ENCODE measurements around the gene RABEP2.
"Not testable (repeated sequence)": the region's sequence is repeated elsewhere in the genome, so short reads cannot be mapped to it uniquely, and the experiment has no call there.

RABEP2 gene, protein sequence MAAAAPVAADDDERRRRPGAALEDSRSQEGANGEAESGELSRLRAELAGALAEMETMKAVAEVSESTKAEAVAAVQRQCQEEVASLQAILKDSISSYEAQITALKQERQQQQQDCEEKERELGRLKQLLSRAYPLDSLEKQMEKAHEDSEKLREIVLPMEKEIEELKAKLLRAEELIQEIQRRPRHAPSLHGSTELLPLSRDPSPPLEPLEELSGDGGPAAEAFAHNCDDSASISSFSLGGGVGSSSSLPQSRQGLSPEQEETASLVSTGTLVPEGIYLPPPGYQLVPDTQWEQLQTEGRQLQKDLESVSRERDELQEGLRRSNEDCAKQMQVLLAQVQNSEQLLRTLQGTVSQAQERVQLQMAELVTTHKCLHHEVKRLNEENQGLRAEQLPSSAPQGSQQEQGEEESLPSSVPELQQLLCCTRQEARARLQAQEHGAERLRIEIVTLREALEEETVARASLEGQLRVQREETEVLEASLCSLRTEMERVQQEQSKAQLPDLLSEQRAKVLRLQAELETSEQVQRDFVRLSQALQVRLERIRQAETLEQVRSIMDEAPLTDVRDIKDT

DNA sequence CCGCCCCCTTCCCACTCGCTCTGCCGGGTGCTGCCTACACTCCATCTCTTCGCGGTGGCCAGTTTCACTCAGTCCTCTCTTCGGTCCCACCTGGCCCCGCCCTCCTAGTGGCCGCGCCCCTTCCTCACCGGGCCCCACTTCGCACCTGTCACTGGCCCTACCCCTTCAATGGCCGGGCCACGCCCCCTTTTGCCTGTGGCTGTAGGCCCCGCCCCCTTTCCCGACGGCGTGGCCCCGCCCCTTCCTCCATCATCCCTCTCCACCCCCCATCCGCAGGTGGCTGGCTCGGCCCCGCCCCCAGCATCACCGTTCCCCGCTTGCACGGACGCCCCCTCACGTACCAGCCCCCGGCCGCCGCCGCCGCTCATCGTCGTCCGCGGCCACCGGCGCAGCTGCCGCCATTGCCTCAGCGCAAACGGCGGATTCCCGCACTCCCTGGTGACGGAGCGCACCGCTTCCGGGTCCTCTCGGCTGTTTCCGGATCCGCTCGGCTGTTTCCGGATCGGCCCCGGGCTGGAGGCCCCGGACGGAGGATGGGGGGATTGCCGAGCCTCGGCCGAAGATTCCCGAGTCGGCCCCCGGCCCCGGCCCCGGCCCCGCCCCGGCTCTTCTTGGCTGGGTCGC is at the start of gene RABEP2:
Gene RABEP2, minus strand, starts transcription at position 477 of the 624 bp plus-strand sequence. Its CDS starts 75 bp downstream, at position 402.
- peak; percentile 82 for DNase-seq

DNA sequence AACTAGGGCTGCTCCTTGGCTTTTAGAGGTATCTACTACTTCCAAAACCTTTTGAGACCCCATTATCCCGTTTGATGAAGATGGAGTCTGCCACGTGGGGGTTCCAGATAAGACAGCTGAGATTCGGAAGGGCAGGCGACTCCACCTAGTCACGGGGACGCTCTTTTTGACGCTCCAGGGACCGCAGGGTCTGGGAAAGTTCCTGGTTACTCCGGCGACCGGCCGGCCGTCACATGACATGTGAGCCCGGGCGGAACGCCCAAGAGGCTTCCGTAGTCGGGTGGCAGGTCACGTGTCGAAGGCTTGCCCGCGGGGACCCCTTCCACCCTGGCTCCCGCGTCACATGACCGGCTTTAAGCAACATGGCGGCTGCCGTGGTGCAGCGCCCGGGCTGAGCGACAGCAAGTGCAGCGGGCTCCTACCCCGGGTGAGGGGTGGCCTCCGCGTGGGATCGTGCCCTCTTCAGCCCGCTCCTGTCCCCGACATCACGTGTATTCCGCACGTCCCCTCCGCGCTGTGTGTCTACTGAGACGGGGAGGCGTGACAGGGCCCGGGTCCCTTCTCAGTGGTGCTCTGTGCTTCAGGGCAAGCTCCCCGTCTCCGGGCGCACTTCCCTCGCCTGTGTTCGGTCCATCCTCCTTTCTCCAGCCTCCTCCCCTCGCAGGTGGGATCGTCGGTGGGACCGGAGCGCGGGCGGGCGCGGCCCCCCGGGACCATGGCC is 49.6 kb upstream of the RABEP2 start, which contains the start of gene SPNS1:
Gene SPNS1, plus strand, starts transcription at position 342 of the 721 bp plus-strand sequence. Its CDS starts 374 bp downstream, at position 716.
- peak; percentile 97 for DNase-seq

DNA sequence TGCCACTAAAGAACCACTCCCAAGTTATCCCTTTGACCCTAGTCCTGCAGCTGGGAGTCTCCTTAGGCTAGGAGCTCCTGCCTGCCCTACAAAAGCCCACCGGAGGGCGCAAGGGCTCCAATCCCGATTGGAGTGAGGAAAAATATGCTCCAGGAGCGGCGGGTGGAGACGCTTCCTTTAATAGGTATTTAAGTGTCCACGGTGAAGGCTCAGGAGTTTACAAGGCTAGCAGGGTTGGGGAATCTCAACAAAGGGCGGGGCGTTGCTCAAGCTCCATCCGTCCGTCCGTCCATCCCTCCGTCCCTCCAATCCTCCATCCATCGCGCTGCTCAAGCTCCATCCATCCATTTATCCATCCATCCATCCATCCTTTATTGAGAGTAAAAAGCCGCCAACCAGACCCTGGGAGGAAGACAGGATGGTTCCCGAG is 49.0 kb upstream of the RABEP2 start:
- peak; percentile 63 for DNase-seq

DNA sequence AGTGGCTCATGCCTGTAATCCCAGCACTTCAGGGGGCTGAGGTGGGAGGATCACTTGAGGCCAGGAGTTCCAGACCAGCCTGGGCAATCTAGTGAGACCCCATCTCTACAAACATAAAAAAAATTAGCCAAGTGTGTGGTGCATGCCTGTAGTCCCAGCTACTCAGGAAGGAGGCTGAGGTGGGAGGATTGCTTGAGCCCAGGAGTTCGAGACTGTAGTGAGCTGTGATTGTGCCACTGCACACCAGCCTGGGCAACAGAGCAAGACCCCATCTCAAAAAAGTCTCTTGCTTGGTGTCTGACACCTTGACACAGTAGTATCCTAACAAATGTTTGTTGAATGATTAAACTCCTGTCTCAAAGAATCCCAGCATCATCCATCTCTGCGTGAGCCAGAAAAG is 44.7 kb upstream of the RABEP2 start:
- not testable (repeated sequence) for DNase-seq

DNA sequence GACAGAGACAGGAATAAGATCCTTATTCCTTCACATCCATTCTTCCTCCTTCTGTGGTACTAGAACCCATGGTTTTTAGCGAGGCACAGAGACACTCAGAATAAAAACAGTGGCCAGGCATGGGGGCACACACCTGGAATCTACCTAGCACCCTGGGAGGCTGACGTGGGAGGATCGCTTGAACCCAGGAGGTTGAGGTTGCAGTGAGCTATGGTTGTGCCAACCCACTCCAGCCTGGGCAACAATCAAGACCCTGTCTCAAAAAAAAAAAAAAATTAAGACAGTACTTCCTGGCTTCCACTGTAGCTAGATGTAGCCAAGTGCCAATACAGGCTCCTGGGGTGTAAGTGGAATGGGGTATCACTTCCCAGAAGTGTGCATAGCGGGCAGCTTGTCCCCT is 42.1 kb upstream of the RABEP2 start:
- no peak for DNase-seq

DNA sequence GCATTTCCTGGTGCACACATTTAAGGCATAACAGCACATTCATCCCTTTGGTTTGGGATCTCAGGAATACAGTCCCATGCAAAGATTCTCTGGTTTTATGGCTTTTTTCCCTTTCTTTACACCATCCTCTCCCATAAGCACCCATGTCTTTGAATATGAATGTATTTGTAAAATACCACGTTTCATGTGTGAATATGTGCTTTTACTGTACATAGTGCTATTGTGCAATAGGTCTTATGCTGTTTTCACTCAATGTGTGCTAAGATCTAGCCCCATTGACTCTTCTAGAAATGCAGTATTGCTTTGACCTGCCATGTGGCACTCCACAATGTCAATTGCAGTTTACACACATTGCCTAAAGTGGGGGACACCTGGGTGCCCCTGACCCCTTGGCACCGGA is 39.5 kb upstream of the RABEP2 start:
- no peak for DNase-seq

DNA sequence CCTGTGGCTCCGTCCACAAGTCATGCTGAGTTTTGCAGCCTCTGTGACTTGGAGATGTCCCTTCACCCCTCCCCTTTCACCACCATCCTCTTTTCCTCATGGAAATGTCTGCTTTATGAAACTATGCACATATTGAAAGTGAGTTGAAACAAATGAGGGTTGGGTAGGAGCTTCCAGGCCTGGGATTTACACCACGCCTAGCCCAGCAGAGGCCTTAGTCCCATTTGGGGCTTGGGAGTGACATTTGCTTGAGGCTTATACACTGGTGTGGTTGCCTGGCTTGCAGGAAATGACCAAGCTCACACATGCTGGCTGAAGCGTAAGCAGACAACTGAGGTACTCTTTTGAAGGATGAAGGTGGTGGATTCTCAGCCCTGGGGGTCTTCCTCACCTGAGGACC is 39.0 kb upstream of the RABEP2 start:
- DNase-seq: no peak

DNA sequence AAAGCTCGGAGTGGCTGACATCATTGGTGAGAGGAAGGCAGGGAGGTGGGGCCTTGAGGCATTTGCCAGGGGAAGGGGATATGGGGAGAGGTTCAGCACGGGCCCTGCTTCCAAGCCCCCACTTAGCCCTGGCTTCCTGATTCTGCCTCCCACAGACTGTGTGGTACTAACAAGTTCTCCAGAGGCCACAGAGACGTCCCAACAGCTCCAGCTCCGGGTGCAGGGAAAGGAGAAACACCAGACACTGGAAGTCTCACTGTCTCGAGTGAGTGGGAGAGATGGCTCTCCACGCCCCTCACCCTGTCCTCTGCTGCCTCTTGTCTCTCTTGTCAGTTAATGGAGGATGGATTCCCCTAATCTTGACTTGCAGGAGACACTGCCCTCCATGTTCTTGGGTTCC is 33.8 kb upstream of the RABEP2 start:
- DNase-seq: no peak

DNA sequence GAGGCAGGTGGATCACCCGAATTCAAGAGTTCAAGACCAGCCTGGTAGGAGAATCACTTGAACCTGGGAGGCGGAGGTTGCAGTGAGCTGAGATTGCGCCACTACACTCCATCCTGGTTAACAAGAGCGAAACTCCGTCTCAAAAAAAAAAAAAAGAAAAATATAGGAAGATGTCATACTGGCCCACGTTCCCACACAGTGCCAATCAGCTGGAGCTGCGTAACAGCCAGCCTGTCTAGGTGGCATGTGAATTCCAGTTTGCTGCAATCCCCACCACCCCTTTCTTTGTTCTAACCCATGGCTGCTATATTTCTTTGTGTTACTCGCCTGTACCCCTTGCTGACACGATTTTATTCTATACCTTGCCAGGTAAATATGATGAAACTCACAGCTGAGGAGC is 33.2 kb upstream of the RABEP2 start:
- DNase-seq: no peak

DNA sequence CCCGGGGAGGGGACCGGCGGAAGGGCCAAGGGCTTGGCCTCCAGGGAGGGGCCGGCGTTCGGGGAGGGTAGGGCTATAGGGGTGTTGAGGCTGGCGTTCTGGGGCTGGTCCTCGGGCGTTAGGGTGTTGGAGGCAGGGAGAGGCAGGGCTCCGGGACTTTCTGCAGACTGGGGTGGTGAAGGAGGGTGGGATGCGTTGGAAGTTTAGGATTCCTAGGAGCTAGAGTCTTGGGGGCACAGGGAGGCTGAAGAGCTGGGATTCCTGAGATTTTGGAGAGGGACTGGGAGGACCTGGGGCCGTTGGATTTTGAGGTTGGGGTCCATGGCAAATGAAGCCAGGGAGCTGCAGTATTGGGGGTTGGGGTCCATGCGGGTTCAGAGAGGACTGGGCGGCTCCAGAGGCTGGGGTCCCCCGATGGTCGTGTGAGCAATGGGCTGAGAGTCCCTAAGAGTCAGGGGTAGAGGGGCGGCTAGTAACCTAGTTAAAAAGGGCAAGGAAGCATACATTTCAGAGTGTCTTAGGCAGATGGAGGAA is 26.4 kb upstream of the RABEP2 start:
- peak; percentile 6 for DNase-seq

DNA sequence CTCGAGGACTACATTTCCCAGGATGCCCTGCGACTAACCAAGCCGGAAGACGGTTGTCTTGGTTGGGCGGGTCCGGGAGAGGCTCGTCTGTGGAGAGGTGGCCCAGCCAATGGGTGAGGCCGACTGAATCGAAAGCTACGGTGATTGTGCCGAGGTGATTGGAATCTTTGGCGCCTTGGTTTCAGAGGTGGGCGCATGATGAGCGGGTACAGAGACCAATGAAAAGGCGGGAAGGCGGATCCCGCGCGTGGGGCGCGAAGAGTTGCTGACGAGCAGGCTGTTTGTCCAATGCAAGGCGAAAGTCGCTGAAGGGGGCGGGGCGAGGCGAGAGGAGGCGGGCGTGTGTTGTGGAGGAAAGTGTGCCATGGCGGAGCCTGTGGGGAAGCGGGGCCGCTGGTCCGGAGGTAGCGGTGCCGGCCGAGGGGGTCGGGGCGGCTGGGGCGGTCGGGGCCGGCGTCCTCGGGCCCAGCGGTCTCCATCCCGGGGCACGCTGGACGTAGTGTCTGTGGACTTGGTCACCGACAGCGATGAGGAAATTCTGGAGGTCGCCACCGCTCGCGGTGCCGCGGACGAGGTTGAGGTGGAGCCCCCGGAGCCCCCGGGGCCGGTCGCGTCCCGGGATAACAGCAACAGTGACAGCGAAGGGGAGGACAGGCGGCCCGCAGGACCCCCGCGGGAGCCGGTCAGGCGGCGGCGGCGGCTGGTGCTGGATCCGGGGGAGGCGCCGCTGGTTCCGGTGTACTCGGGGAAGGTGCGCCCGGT is 25.8 kb upstream of the RABEP2 start, which contains the start of gene NFATC2IP:
Gene NFATC2IP, plus strand, starts transcription at position 290 of the 762 bp plus-strand sequence. Its CDS starts 75 bp downstream, at position 365.
- DNase-seq: peak; percentile 100

DNA sequence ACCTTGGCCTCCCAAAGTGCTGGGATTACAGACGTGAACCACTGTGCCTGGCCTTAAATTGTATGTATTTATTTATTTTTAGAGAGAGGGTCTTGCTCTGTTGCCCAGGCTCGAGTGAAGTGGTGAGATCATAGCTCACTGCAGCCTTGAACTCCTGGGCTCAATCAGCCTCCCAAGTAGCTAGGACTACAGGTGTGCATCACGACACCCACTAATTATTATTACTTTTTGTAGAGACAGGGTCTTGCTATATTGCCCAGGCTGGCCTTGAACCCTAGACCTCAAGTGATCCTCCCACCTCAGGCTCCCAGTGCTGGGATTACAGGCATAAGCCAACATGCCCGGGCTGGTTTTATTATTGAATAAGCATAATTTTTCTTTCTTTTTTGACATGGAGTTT is 21.6 kb upstream of the RABEP2 start:
- DNase-seq: no peak

DNA sequence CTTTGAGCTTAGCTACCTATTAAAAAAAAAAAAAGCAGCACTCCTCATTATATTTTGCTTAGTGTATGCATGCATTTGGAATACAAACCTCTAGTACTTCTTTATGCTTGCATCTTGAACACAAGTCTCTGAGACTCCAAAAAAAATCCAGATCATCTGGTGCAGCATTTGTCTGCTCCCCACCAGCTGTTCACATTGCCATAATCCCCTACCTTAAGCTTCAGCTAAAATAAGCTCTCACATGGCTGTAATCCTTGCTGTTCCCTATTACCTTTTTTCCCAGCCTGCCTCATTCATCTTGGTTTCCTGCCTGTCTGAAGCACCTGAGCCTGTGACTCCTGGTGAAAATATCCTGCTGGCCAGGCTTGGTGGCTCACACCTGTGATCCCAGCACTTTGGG is 18.2 kb upstream of the RABEP2 start:
- DNase-seq: no peak

DNA sequence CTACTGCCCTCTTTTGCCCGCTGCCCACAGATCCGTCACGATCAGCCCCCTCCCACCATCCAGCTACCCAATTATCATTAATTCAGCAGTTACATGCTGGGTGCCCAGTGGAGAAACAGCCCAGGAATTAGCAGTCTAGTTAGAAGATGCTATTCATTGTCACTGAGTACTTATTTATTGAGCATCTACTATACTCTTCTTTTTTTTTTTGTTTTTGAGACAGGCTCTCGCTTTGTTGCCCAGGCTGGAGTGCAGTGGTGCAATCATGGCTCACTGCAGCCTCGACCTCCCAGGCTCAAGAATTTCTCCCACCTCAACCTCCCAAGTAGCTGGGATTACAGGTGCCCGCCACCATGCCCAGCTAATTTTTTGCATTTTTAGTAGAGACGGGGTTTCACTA is 14.8 kb upstream of the RABEP2 start:
- DNase-seq: not testable (repeated sequence)

DNA sequence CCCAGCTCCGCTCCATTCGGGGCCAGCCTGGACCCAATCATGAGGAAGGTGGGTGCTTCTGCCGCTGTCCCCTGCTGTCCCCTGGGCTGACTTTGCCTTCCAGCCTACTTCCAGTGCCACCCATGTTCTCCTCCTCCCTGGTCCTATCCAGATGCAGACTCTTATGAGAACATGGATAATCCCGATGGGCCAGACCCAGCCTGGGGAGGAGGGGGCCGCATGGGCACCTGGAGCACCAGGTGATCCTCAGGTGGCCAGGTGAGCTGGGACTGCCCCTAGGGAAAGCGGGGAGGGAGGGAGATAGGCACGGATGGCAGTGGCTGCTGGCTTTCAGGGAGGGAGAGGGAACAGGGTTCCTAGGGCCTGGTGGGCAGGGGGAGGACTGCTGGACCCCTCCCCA is 13.7 kb upstream of the RABEP2 start:
- DNase-seq: no peak

DNA sequence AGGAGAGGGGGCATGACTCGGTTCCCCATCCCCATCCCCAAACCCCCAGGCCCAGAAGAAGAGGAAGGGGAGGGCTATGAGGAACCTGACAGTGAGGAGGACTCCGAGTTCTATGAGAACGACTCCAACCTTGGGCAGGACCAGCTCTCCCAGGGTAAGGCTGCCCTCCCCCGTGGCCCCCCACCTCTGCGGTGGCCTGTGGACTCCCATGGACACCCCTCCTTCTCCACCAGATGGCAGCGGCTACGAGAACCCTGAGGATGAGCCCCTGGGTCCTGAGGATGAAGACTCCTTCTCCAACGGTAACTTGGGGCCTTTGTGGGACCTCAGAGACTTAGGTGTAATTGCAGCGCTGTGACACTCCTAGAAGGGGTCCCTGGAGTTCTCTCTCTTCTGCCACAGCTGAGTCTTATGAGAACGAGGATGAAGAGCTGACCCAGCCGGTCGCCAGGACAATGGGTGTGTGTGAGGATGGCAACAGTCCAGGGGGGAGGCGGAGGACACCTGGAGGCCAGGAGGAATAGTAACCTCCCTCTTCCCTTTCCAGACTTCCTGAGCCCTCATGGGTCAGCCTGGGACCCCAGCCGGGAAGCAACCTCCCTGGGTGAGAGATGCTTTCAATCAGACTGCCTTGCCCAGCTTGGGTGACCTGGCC is 12.3 kb upstream of the RABEP2 start:
- DNase-seq: no peak

DNA sequence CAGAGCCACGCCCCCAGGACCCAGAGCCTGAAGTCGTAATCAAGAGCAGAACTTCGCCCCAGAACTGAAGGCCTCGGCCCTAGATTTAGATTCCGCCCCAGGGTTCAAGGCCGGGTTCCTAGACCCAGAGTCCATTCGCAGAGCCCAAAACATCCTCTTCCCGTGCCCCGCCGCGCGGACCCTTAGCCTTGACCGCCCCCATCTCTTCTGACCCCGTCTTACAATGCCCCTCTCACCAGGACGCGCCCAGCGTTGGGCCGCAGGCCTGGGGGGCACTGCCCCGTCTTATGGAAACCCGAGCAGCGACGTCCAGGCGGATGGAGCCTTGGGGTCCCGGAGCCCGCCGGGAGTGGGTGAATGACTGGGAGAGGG is 11.7 kb upstream of the RABEP2 start:
- no peak for DNase-seq

DNA sequence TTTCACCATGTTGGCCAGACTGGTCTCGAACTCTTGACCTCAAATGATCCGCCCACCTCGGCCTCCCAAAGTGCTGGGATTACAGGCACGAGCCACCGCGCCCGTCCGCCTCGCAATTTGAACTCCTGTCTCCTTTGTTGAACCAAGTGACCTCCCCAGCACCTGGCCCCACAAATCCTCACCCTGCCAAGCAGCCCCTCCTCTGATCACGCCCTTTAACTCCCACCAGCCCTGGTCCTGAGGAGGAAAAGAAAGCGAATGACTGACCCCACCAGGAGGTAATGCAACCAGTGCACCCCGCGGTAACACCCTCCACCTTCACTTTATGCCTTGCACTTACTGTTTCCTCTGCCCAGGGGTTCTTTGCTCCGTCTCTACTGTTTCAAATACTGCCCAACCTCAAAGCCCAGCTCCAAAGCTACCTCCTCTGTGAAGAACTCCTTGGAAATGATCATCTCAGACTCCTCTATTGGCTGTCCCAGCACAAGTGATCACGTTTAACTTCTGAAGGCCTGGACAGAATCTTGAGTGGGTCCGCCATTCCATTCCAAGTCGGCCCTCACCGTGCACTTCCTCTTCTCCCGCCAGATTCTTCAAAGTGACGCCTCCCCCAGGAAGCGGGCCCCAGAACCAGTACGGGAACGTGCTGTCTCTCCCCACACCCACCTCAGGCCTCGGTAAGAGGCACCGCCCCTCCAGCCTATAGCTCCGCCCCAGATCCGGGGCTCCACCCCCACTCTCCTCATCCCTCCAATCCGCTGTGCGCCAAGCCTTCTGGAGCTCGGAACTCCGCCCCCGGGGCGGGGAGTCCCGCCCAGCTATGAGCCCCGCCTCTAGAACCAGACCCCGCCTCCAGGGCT is 11.1 kb upstream of the RABEP2 start:
- DNase-seq: peak; percentile 17

DNA sequence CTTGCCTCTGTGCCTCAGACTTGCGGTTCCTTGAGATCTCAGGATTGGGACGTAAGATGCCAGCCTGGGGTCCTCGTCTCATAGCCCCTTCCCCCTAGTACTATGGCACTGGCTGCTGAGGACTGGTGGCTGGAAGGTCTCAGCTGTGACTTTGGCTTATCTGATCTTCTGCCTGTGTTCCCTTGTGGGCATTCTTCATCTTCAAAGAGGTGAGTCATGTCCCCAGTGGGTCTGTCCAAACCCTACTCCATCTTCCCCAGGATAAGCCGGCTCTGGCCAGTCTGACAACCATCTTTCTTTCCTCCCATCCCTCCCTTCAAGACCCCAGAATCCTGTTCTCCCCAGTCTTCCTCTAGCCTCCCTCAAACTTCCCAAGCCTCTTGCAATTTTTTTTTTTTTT is 10.3 kb upstream of the RABEP2 start:
- no peak for DNase-seq

DNA sequence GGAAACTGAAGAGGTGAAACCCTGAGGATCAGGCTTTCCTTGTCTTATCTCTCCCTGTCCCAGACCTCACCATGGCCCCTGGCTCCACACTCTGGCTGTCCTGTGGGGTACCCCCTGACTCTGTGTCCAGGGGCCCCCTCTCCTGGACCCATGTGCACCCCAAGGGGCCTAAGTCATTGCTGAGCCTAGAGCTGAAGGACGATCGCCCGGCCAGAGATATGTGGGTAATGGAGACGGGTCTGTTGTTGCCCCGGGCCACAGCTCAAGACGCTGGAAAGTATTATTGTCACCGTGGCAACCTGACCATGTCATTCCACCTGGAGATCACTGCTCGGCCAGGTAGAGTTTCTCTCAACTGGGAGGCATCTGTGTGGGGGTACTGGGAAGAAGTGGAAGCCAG is 8.1 kb upstream of the RABEP2 start:
- DNase-seq: no peak

Measured in HCEC 1CT (cell line).